Peyer's patch (tissue), 4 donors: Measurements from ENCODE around the gene LY86.

Experiments used
- CTCF ChIP-seq, 6 experiments: fragments of 450-650 bp in 4 of 6; fragments of 200-600 bp in 2 of 6; sonication (generic) in 1 of 6; IDR thresholded peaks; one replicate each; pipeline ENCODE4 v1.5.1; 2017 to 2019; ENCODE audit warnings: antibody characterized with exemption in 6 of 6, mild to moderate bottlenecking in 3 of 6, moderate library complexity in 1 of 6
- POLR2A ChIP-seq, 2 donors: fragments of 450-650 bp; IDR thresholded peaks; one replicate each; pipeline ENCODE4 v1.5.1; 2017; ENCODE audit warnings: antibody characterized with exemption in 2 of 2, mild to moderate bottlenecking in 2 of 2, moderate library complexity in 2 of 2

GRCh38 chr6:6616656-6617055 lies 28.1 kb downstream of the LY86 start:
- TF ChIP-seq CTCF (IDR thresholded peaks at IDR 0.05) (no peak), POLR2A (IDR thresholded peaks at IDR 0.05) (no peak)
